SW 1271 (cell line): ENCODE measurements around the gene TANGO2.

Source experiments
- DNase-seq, 2 experiments: peaks; one replicate each; lab custom pipeline; 2025; lab: John Stamatoyannopoulos, UW

The TANGO2 gene

GRCh38 chr22:20107471-20107901 is 86.6 kb downstream of the TANGO2 start:
- no peak for DNase-seq

GRCh38 chr22:20107951-20108756 is 87.2 kb downstream of the TANGO2 start:
- no peak for DNase-seq

- DNase-seq: no peak
Observed at GRCh38 chr22:20108757-20109230, 87.9 kb downstream of the TANGO2 start.

- DNase-seq: no peak
Observed at GRCh38 chr22:20109411-20110358, 88.8 kb downstream of the TANGO2 start.

- no peak for DNase-seq
Observed at GRCh38 chr22:20110359-20110985, 89.6 kb downstream of the TANGO2 start.

GRCh38 chr22:20111045-20111688 is 90.3 kb downstream of the TANGO2 start:
- DNase-seq: no peak

- no peak for DNase-seq
Observed at GRCh38 chr22:20111689-20112622, 91.0 kb downstream of the TANGO2 start.

GRCh38 chr22:20112623-20113511 is 92.0 kb downstream of the TANGO2 start:
- DNase-seq: no peak

GRCh38 chr22:20113551-20114310 is 92.8 kb downstream of the TANGO2 start:
- no peak for DNase-seq

- DNase-seq: no peak
Observed at GRCh38 chr22:20114506-20115475, 93.9 kb downstream of the TANGO2 start.

GRCh38 chr22:20115691-20116375 is 94.9 kb downstream of the TANGO2 start, which contains the start of gene RANBP1:
Gene RANBP1, plus strand, starts transcription at chr22:20116104. Its CDS starts 81 bp downstream, at chr22:20116185.
- no peak for DNase-seq

GRCh38 chr22:20116376-20116950 is 95.6 kb downstream of the TANGO2 start:
- DNase-seq: no peak
